IMR-90 (cell line): ENCODE measurements around the gene C16orf96.

ENCODE experiments used
- BHLHE40 ChIP-seq: fragments of 150-350 bp; IDR thresholded peaks from 2 replicates; pipeline ENCODE4 v1.6.1; 2016; ENCODE audit warnings: mild to moderate bottlenecking, low read depth, low read length
- CEBPB ChIP-seq: IDR thresholded peaks from 2 replicates; pipeline ENCODE4 v1.6.1; 2012; ENCODE audit warnings: low read depth, low read length, improper control_type of control experiment
- CHD1 ChIP-seq: IDR thresholded peaks from 2 replicates; pipeline ENCODE4 v1.6.1; 2012; ENCODE audit warnings: low read depth, low read length, improper control_type of control experiment
- CTCF ChIP-seq: conservative IDR thresholded peaks from 2 replicates; pipeline ENCODE4 v1.5.1; 2012; ENCODE audit warnings: mild to moderate bottlenecking, low read depth, low read length, improper control_type of control experiment
- ELK1 ChIP-seq: fragments of 150-350 bp; IDR thresholded peaks from 2 replicates; pipeline ENCODE4 v1.6.1; 2016; ENCODE audit warnings: low read depth, mild to moderate bottlenecking, low read length, moderate library complexity, borderline replicate concordance
- FOS ChIP-seq: fragments of 150-350 bp; IDR thresholded peaks from 2 replicates; pipeline ENCODE4 v1.6.1; 2016; ENCODE audit warnings: low read depth, low read length
- MAFK ChIP-seq: IDR thresholded peaks from 2 replicates; pipeline ENCODE4 v1.6.1; 2012; ENCODE audit warnings: low read depth, low read length, improper control_type of control experiment
- MXI1 ChIP-seq: IDR thresholded peaks from 2 replicates; pipeline ENCODE4 v1.6.1; 2012; ENCODE audit warnings: low read depth, mild to moderate bottlenecking, low read length, moderate library complexity, borderline replicate concordance
- POLR2A ChIP-seq: IDR thresholded peaks from 2 replicates; pipeline ENCODE4 v1.6.1; 2012; ENCODE audit warnings: mild to moderate bottlenecking, low read depth, low read length
- RAD21 ChIP-seq: IDR thresholded peaks from 2 replicates; pipeline ENCODE4 v1.6.1; 2012; ENCODE audit warnings: low read length, improper control_type of control experiment
- RCOR1 ChIP-seq: IDR thresholded peaks from 2 replicates; pipeline ENCODE4 v1.6.1; 2012; ENCODE audit warnings: mild to moderate bottlenecking, low read length, improper control_type of control experiment; ENCODE audit not compliant: insufficient replicate concordance
- SMC3 ChIP-seq: fragments of 150-350 bp; IDR thresholded peaks from 2 replicates; pipeline ENCODE4 v1.6.1; 2016; ENCODE audit warnings: low read depth, mild to moderate bottlenecking, antibody characterized with exemption, low read length, moderate library complexity
- USF2 ChIP-seq: fragments of 150-350 bp; IDR thresholded peaks from 2 replicates; pipeline ENCODE4 v1.6.1; 2017; ENCODE audit warnings: mild to moderate bottlenecking, antibody characterized with exemption, low read length, low read depth

GRCh38 chr16:4522051-4522581 lies 34.0 kb upstream of the C16orf96 start:
- no peak for TF ChIP-seq CTCF
- TF ChIP-seq CEBPB = no peak
- no peak for TF ChIP-seq ELK1
- no peak for TF ChIP-seq POLR2A
- TF ChIP-seq BHLHE40 = no peak
- TF ChIP-seq SMC3 = no peak
- no peak for TF ChIP-seq RAD21
- no peak for TF ChIP-seq RCOR1
- TF ChIP-seq CHD1 = no peak
- no peak for TF ChIP-seq MXI1
- TF ChIP-seq USF2 = no peak
- TF ChIP-seq MAFK = no peak
- no peak for TF ChIP-seq FOS
